ENCODE data around the gene FZD7.

Gene FZD7

DNA sequence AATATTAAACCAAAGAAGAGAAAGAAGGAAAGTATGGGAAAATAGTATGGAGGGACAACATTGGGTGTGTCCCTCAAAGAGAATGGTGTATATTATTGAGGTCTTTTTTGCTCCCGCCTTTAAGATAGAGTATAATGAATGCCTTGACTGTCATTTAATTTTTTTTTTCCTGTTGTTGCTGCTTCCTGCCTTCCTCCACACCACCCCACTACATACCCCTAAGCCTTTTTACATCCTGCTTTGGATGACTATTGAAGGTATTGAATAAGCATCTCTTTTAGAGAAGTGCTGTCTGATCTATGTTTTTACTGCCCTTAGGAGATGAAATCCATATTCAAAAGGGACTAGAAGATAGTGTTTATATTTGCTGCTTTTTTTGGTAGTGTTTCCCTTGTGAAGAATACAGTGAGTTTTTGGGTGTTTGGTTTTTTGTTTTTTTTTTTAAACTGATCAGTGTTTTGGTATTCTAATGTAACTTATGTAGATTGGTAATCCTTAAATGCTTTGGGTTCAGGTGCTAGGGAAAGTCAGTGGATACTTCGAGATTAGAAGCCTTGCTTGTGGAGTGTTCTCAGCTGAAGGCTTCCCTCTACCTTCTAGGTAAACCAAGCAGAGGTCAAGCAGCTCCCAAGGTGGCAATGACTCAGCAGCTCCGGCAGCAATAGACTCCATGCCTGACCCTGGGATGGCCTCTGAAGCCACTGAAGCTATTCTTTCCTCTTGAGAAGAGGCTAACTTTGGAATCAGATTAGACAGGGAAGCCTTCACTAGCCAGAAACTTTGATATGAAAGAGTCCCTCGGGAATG is 5.0 kb downstream of the FZD7 start:
- DNase-seq, result no peak

DNA sequence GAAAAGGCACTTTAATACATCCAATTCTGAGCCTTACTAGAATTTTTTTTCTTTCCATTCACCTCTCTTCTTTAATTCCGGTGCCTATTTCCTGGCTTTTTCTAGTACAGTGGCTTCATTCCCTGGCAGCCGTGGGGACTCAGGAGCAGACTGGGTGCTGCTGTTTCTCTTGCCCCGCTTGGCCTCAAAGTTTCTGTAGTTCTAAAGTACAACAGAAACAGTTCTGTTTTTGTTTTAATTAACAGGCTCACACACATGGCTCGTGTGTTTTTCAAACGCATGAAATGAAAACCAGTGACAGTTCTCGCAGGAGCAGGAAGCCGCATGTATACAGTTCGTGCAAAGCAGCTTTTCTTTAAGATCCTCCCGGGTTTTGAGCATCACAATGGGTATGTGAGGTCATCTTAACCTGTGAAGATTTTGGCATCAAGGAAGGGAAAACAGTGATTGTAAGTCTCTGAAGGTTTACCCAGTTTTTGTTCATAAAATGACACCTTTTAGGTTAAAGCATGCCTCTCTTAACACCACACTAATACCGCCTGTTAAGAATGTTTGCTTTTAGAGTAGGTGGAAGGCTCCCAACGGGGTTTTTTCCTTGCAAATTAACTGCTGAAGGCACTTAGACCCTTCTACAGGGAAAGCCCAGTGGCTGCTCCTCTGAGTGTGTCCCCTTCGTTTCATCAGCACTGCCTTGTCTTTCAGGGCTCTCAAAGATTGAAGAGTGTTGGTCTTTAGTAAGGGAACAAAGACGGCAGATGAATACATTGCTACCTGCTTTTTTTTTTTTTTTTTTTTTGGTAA is 5.8 kb downstream of the FZD7 start:
- DNase-seq, result no peak

DNA sequence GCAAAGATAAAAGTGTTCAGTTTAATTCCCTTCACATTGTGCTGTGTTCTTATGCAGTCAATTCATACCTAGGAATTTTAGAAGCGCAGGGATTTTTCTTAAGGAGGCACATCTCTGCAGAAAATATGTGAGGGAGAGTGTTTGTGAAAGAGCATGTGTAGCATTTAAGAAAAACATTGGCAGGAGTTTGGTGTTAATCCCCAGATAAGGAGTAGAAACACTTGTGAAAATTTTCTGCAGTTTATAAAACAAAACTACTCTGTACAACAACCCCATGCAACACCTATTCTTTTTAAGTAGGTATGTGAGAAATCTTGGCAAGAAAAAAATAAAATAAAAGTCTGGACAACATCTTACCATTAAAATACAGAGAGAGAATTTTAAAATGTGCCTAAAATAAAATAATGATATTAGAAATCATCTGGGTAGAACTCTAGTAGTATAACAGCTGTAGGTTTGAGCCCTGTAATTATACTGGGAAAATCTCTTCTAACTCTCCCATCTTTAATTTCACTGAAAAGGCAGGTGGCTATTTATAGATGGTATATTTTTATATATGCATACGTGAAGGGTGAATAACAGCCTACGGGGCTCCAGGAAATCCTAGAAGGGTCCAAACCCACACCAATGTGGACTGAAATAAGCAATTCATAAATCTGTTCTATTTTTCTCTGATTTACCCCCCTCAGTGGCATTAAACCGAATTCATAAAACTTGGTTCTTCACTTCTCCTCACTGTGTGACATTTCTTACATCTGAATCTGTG is 6.6 kb downstream of the FZD7 start:
- no peak for DNase-seq

DNA sequence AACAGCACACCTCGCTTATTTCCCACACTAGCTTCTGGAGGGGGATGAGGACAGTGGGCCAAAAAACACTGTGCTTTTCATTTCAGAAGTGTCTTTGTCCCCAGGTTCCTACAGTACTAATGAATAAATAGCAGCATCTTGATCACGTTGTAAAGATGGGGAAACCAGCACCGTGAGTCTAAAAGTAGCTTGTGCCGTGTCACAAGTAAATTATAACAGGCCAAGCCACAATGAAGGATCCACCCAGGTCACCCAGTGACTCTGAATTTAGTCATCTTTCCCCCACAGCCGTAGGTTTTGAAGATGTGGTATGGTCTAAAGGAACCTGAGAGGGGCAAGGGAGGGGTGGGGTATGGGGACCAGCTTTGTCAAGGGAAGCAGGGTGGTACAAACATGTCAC is 8.8 kb downstream of the FZD7 start:
- DNase-seq, result no peak

DNA sequence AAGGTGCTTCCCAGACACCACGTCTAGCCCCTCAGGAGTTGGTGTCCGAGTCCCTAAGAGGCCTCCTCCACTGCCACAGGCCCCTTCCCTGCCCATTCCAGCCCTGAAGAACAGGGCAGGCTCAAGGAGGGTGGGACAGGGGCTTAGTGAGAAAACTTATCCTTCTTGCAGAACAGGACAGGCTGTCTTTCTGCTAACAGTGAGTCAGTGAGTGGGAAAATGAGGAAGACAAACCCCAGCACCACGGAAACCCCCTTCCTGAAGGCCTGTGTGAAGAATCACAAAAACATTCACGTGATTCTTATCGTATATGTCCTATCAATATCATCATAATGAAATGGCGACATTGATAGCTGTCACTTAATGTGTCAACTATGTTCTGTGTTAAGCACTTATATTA is 9.8 kb downstream of the FZD7 start:
- no peak for DNase-seq

DNA sequence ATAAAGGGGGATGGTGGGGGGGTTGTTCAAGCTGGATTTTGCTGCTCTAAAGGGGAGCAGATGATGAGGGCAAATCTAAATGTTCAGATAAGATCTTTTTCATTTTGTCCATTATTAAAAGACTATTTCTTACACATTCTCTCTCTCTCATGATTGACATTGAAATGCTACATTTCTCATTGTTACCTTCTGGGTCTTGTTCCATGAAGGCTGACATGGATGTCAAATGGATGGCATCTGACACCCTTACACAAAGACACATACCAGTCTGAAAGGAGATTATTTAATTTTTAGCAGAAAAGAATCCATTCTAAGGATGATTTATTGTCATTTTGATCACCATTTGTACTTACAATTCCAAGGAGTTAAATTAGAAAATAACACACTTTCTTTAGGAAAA is 11.1 kb downstream of the FZD7 start:
- no peak for DNase-seq

DNA sequence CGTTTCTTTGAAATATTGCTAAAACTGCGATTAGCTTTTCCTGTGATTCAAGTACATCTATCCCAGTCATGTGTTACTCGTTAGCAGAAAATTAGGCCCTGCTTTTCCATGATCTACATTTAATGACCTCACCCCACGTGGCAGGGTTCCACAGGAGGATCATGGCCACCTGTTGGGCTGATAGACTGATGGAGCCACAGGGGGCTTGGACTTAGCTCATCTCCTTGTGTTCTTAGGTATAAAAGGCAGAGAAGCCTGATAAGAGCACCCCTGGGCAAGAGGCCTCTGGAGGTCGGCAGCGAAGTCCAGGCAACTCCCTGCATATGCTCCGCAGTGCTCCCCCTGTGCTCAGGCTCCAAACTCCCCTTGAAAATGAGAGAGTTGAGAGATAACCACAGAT is 12.9 kb downstream of the FZD7 start:
- DNase-seq, result no peak

DNA sequence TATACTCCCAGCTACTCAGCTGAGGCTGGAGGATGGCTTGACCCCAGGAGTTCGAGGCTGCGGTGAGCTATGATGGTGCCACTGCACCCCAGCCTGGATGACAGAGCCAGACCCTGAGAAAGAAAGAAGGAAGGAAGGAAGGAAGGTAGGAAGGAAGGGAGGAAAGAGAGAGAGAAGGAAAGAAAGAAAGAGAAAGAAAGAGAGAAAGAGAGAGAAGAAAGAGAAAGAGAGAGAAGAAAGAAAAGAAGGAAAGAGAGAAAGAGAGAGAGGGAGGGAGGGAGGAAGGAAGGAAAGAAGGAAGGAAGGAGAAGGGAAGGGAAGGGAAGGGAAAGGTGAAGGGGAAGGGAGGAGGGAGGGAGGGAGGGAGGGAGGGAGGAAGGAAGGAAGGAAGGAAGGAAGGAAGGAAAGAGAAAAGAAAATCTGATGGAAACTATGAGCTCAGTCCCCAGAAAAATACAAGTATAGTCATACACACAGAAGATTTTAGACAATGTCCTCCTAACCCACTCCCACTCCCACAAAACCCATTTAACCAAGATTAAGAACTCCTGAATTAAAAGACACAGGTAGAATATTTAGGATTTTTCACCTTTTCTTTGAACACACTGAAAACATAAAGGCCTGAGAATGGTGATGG is 15.6 kb downstream of the FZD7 start:
- DNase-seq, result no peak

DNA sequence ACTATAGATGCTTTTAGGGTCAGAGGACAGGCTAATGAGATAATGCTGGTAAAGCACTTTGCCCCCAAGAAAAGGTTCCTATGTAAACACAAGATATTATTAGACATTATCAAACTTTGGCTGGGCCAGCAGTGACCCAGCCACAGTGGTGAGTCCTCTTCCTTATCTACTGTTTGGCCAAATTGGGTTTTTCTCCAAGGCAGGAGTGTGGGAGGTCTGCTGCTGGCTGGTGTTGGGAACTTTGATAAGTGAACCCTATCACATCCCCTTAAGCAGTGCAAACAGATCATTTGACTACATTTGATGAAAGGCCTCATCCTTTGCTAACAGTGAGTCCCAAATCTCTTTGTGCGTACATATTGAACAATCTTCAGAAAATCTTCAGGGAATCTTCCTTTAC is 16.2 kb downstream of the FZD7 start:
- DNase-seq, result no peak

DNA sequence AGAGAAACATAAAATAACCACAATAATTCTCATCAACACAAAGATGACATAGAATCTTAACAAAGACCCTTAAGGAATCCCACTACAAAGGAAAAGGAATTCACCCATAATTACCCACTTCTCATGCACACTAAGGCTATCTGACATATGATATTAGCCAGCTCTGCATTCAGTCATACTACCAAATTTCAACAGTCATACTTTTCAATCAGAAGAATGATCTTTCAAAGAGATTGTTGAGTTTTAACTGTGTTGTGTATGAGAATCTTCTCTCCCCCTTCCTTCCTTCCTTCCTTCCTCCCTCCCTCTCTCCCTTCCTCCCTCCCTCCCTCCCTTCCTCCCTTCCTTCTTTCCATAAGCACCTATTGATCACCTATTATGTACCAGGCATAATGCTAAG is 17.0 kb downstream of the FZD7 start:
- no peak for DNase-seq

DNA sequence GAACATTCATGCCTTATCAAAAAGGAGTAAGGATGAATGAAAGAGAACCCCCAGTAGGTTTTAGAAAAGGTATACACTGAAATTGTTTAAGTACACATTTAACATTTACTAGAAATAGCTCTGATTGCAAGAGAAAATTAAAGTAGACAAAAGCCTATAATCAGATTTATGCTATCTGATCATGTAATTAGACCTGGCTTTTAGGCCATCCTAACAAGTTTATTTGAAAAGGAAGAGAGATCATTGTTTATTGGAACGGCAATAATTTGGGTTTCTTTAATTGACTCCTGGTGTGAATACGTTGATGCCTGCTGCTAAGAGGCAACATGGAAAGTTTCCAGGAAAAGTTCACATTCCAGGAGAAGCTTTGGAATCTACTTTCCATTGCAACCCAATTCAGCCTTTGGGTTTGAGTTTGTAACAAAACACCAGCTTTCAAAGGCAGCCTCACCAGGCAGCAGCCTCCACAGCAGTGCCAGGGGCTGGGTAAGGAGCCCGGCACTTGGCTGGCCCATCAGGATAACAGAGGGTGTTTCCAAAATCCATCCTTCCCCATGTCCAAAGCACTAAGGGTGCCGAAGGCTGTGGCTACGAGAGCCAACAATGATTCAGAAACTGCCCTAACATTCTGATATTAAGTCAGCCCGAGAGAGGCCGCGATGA is 18.0 kb downstream of the FZD7 start:
- DNase-seq, result no peak

DNA sequence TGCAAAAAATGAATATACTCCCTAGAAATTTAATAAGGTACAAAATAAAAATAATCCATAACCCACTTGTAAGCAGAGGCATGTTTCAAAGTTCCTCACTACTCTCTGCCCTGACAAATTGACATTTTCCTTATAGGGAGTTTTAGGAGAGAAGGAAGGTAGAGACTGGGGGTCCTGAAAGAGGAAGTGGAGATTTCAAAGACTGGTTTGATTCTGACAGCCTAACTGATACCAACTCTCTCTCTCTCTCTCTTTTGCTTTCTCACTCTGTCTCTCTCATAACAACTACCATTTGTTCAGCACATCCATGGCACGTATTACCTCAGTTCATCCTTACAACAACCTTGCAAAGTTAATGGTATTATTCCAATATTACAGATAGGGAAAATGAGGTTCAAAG is 18.6 kb downstream of the FZD7 start:
- DNase-seq, result no peak

DNA sequence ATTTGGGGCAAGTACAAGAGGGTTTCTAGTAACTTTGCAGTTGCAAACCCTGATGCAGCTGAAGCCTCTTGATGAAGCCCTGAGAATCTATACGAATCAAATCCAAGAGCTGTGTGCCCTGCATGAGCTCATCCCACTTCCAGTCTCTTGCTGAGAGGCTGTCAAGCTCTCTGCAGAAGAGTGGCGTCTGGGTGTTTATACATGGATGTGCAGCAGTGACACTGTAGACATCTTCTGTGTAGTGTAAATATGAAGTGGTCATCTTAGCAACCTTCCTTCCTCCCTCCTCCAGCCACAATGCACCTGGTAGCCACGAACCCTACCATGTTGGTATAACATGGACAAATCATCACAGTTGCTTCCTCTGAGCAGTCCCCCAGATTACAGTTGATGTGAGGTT is 21.0 kb downstream of the FZD7 start:
- no peak for DNase-seq

DNA sequence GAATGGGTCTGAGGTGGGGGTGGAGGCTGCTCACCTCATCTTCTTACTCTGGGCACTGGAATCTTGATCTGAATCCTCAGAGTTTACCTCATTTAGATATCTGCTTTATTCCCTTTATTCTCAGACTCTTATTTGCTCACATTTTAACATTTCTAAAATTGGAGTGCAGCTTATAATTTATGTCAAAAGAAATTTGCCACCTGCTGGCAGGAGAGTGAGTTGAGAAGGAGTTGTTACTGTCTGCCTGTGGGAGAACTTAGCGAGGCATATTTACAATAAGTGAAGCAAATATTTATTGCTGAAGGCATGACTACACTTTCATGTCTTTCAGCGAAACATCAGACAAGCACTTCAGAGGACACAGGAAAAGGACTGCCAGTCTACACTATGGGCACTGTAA is 23.0 kb downstream of the FZD7 start:
- no peak for DNase-seq

DNA sequence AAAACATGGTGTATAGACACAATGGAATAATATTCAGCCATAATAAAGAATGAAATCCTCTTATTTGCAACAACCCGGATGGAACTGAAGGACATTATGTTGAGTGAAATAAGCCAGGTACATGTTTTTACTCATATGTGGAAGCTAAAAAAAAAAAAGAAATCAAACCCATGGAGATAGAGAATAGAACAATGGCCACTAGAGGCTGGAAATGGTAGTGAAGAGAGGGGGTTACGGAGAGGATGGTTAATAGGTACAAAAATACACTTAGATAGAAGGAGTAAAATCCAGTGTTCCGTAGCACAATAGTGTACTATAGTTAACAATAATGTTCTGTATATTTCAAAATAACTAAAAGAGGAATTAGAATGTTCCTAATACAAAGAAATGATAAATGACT is 26.6 kb downstream of the FZD7 start:
- no peak for DNase-seq

DNA sequence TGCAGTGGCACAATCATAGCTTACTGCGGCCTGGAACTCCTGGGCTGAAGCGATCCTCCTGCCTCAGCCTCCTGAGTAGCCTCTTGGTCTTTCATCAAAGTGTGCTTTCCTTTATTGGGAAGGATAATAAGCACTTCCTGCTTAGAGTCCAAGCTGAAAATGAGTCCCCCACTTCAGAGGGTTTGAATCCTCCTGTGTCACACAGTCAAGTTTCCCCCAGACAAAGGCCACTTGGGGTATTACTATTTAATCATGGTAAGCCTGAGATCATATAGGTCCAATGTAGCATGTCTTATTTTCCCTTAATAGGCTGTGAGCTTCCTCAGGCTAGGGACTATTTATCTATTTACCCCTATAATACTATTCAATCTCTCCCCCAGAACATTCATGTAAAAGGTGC is 28.0 kb downstream of the FZD7 start:
- DNase-seq, result no peak

DNA sequence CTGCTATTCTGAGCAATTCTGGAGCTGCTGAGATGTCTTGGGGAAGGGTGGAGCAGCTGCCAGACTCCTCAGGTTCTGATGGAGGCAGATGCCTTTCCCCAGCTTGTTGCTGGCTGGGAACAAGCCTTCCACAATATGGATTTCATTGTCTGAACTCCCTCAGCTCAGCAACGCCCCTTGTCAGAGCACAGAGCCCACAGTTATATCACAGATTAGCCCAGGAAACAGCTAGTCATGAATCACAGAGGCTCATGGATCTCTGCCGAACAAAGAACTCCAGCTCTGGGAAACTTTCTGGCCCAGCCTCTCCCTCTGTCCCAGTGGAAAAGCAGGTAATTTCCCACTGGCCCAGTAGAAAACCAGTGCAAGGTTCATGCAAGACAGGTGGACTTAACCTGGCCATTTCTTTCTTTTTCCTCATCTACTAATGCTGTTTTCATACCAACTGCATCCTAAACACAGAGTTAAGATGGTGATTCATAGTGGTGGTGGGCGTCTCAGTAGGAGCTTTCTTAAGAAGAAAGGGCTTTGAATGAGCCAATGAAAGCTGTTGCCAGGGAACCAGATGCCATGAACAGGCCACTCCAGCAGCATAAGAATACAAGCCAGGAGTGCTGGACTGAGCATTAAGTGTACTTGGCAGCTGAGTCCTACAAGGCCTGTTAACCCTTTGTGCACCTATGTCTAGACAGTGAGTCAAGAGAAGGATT is 30.7 kb downstream of the FZD7 start:
- DNase-seq, result no peak

DNA sequence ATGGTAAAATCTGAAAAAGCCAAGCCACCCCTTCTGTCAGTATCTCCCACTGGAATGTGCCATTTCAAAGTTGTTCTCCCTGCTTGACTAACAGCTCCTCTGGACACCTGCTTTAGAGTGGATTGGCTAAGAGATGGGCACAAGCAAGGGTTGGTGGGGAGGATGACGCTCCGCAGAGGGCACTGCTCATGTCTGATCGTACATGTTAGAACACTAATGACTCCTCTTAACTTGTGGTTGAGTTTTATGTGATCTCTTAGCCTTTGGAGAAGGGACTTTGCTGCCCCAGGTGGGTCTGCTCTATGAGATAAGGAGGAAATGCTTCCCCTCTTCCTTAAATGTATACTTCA is 31.2 kb downstream of the FZD7 start:
- no peak for DNase-seq

DNA sequence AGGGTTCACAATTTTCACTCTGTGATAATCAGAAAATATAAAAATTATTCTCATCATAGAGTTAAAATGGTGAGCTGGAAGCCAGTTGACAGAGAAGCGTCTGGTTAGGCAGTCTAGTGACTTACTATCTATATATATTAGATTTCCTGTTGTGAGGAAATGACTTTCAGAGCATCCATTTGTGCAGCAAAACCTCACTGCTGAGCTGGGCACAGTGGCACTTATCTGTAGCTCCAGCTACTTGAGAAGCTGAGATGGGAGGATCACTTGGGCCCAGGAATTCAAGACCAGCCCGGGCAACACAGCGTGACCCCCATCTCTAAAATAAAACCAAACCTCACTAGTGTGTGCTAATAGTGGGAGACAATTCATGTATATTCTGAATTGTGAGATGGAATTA is 32.2 kb downstream of the FZD7 start:
- no peak for DNase-seq

DNA sequence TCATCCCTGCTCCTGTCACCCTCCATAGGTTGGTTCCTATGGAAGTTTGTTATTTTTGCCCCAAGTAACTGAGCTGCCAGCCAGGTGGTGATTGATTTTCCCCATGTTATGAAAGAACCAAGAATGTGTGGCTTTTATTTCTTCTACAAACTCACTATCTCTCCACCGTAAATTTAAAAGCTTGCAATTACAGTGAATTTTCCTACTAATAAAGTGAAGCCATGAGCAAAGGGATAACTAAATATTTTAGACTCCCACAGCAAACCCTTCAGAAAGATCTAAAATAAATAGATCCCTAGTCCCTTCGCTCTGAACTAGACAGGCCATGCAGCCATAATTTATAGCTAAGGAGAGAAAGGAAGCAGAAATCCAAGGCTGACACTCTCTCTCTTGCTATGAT is 33.2 kb downstream of the FZD7 start:
- no peak for DNase-seq

DNA sequence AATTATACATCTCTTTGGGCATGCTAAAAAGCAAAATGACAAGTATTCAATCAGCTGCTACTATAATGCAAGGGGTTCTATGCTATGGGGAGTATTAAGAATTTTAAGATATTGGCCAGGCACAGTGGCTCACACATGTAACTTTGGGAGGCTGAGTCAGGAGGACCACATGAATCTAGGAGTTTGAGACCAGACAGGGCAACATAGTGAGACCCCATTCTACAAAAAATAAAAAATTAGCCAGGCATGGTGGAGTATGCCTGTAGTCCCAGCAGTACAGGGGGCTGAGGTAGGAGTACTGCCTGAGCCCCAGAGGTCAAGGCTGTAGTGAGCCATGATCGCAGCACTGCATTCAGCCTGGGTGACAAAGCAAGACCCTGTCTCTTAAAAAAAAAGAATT is 33.9 kb downstream of the FZD7 start:
- no peak for DNase-seq
